GM23248 (cell line): ENCODE measurements around the gene MACROD2. TPM values are rescaled to one million over a fixed set of nuclear protein-coding genes. Genes with fewer than 3 reads are reported as not detected.
A peak's percentile ranks its signal among the peaks of the same experiment; 100 is the strongest.

Experiments
- DNase-seq: peaks from one replicate; pipeline ENCODE4 v3.0.0-alpha.2; 2015
- H2AFZ ChIP-seq: fragments of 200-600 bp; sonication (generic); 2 replicates; pipeline ENCODE4 v1.6.1; 2016; ENCODE audit warnings: antibody characterized with exemption
- H3F3A ChIP-seq: fragments of 200-600 bp; sonication (generic); 2 replicates; pipeline ENCODE4 v1.6.1; 2016; ENCODE audit warnings: mild to moderate bottlenecking, antibody characterized with exemption, mixed run types; ENCODE audit not compliant: insufficient read depth
- H3K27ac ChIP-seq: fragments of 200-600 bp; sonication (generic); 2 replicates; pipeline ENCODE4 v1.5.1; 2016; ENCODE audit warnings: mild to moderate bottlenecking
- H3K27me3 ChIP-seq: fragments of 200-600 bp; sonication (generic); replicated peaks from 2 replicates; pipeline ENCODE4 v1.6.1; 2016; ENCODE audit warnings: mild to moderate bottlenecking; ENCODE audit not compliant: insufficient read depth
- H3K36me3 ChIP-seq: fragments of 200-600 bp; sonication (generic); 2 replicates; pipeline ENCODE4 v1.6.1; 2016; ENCODE audit warnings: low read depth, mild to moderate bottlenecking
- H3K4me1 ChIP-seq: fragments of 200-600 bp; sonication (generic); 2 replicates; pipeline ENCODE4 v1.6.1; 2016; ENCODE audit warnings: mild to moderate bottlenecking; ENCODE audit not compliant: insufficient read depth
- H3K4me2 ChIP-seq: fragments of 200-600 bp; sonication (generic); one replicate; pipeline ENCODE4 v1.6.1; 2016; ENCODE audit warnings: mild to moderate bottlenecking; ENCODE audit not compliant: unreplicated experiment
- H3K4me3 ChIP-seq: fragments of 200-600 bp; sonication (generic); 2 replicates; pipeline ENCODE4 v1.5.1; 2016; ENCODE audit warnings: mild to moderate bottlenecking
- H3K79me2 ChIP-seq: fragments of 200-600 bp; sonication (generic); 2 replicates; pipeline ENCODE4 v1.6.1; 2016; ENCODE audit warnings: mild to moderate bottlenecking; ENCODE audit not compliant: insufficient read depth
- H3K9ac ChIP-seq: fragments of 200-600 bp; sonication (generic); 2 replicates; pipeline ENCODE4 v1.6.1; 2016; ENCODE audit warnings: mild to moderate bottlenecking
- H3K9me2 ChIP-seq: fragments of 200-600 bp; sonication (generic); 2 replicates; pipeline ENCODE4 v1.6.1; 2016; ENCODE audit warnings: mixed run types, mild to moderate bottlenecking, moderate library complexity; ENCODE audit not compliant: insufficient read depth
- H3K9me3 ChIP-seq: fragments of 200-600 bp; sonication (generic); one replicate; pipeline ENCODE4 v1.6.1; 2017; ENCODE audit warnings: low read depth
- H4K20me1 ChIP-seq: fragments of 200-600 bp; sonication (generic); 2 replicates; pipeline ENCODE4 v1.6.0; 2016; ENCODE audit not compliant: insufficient read depth
- EZH2 ChIP-seq: fragments of 200-600 bp; sonication (generic); IDR thresholded peaks from 2 replicates; pipeline ENCODE4 v1.6.1; 2018; ENCODE audit warnings: antibody characterized with exemption, mild to moderate bottlenecking; ENCODE audit not compliant: insufficient read depth, poor library complexity, severe bottlenecking
- EZH2phosphoT487 ChIP-seq: fragments of 200-600 bp; sonication (generic); IDR thresholded peaks from 2 replicates; pipeline ENCODE4 v1.6.1; 2018; ENCODE audit warnings: antibody characterized with exemption, moderate library complexity, mild to moderate bottlenecking, low read depth; ENCODE audit not compliant: insufficient read depth
- WGBS, 2 experiments: methylation state at CpG; one replicate each; pipeline ENCODE4 v1.1.6; 2015 to 2017; ENCODE audit warnings: low lambda C conversion rate in 2 of 2, low coverage in 1 of 2; ENCODE audit errors: missing lambda C conversion rate in 2 of 2; 5-methylcytosine and 5-hydroxymethylcytosine counted together
- in situ Hi-C: fragments of 300-500 bp; cut with MboI; formaldehyde crosslinking; loops from 2 replicates; pipeline ENCODE4 v1.15.0; 2020
- polyA plus RNA-seq: library from polyadenylated mRNA; unstranded; fragments of >200 nt; fragmentation: Nextera tagmentation; extraction: Ambion mirVana; gene quantifications from 2 replicates; pipeline ENCODE4 v1.2.1, GENCODE V29; 2016
- total RNA-seq: library from RNA; depleted of rRNA; stranded (reverse); fragments of >200 nt; shearing (Covaris generic); gene quantifications from 2 replicates; pipeline ENCODE4 v1.2.3, GENCODE V29; 2014

Gene MACROD2
- total and polyA plus RNA-seq, 2 experiments from 2014 or later, result 1.1 to 3.1 TPM

GRCh38 chr20:14507711-14508110, 512.4 kb downstream of the MACROD2 start:
- in situ Hi-C loops, result no loop called here
- no peaks in the 10 kb centered on the region for H3K79me2 ChIP-seq
- no peak overlapping the region for H3K27ac ChIP-seq
- H3K36me3 ChIP-seq, result no peaks in the 10 kb centered on the region
- no peaks in the 10 kb centered on the region for H3K9me3 ChIP-seq
- H3K4me2 ChIP-seq, result no peak overlapping the region
- H3K4me3 ChIP-seq, result no peak overlapping the region
- no peak overlapping the region for H2AFZ ChIP-seq
- no peak overlapping the region for H3K9ac ChIP-seq
- H4K20me1 ChIP-seq, result no peaks in the 10 kb centered on the region
- no peak for DNase-seq
- no peak for TF ChIP-seq EZH2phosphoT487
- TF ChIP-seq EZH2, result no peak
- H3K9me2 ChIP-seq, result no peaks in the 10 kb centered on the region
- 89 to 92% methylated on average over 2 of the region's 2 CpGs for WGBS, 2 experiments
- no peaks in the 10 kb centered on the region for H3K4me1 ChIP-seq
- H3F3A ChIP-seq, result no peaks in the 10 kb centered on the region
- no peaks in the 10 kb centered on the region for H3K27me3 ChIP-seq

GRCh38 chr20:14510341-14510740, 515.0 kb downstream of the MACROD2 start:
- H3K4me3 ChIP-seq, result no peak overlapping the region
- H3K9me2 ChIP-seq, result no peaks in the 10 kb centered on the region
- H3F3A ChIP-seq, result no peaks in the 10 kb centered on the region
- H3K27ac ChIP-seq, result no peak overlapping the region
- H3K4me1 ChIP-seq, result no peaks in the 10 kb centered on the region
- no peaks in the 10 kb centered on the region for H3K27me3 ChIP-seq
- WGBS, 2 experiments, result 30 to 33% methylated on average over 1 of the region's 1 CpG
- no peak for DNase-seq
- H3K9me3 ChIP-seq, result no peaks in the 10 kb centered on the region
- TF ChIP-seq EZH2 (no peak), EZH2phosphoT487 (no peak)
- no peak overlapping the region for H3K4me2 ChIP-seq
- H3K36me3 ChIP-seq, result no peaks in the 10 kb centered on the region
- no peaks in the 10 kb centered on the region for H3K79me2 ChIP-seq
- in situ Hi-C loops, result no loop called here
- H2AFZ ChIP-seq, result no peak overlapping the region
- no peak overlapping the region for H3K9ac ChIP-seq
- no peaks in the 10 kb centered on the region for H4K20me1 ChIP-seq

- H2AFZ ChIP-seq, result no peak overlapping the region
- H3K4me2 ChIP-seq, result no peak overlapping the region
- in situ Hi-C loops, result no loop called here
- no peak overlapping the region for H3K9ac ChIP-seq
- no peak overlapping the region for H3K4me3 ChIP-seq
- no peaks in the 10 kb centered on the region for H3K9me3 ChIP-seq
- no peaks in the 10 kb centered on the region for H3K36me3 ChIP-seq
- no peaks in the 10 kb centered on the region for H3K4me1 ChIP-seq
- no peak for TF ChIP-seq EZH2
- TF ChIP-seq EZH2phosphoT487, result no peak
- H3F3A ChIP-seq, result no peaks in the 10 kb centered on the region
- no peaks in the 10 kb centered on the region for H3K79me2 ChIP-seq
- no peaks in the 10 kb centered on the region for H3K27me3 ChIP-seq
- H3K27ac ChIP-seq, result no peak overlapping the region
- H4K20me1 ChIP-seq, result no peaks in the 10 kb centered on the region
- H3K9me2 ChIP-seq, result no peaks in the 10 kb centered on the region
- 2 to 5% methylated on average over 2 of the region's 2 CpGs for WGBS, 2 experiments
- DNase-seq, result no peak
These were observed 517.5 kb downstream of the MACROD2 start for GRCh38 chr20:14512839-14513238.

- WGBS, 2 experiments, result 70 to 94% methylated on average over 1 of the region's 1 CpG
- peaks cover 32% of the 10 kb centered on the region; the same call in 1 of the 2 replicates for H3K4me1 ChIP-seq
- no peak overlapping the region for H3K4me3 ChIP-seq
- no peaks in the 10 kb centered on the region for H3K27me3 ChIP-seq
- no peak overlapping the region for H3K9ac ChIP-seq
- H3K79me2 ChIP-seq, result no peaks in the 10 kb centered on the region
- no peak overlapping the region for H3K27ac ChIP-seq
- H3K36me3 ChIP-seq, result no peaks in the 10 kb centered on the region
- H3K9me3 ChIP-seq, result no peaks in the 10 kb centered on the region
- no peaks in the 10 kb centered on the region for H3K9me2 ChIP-seq
- 0 out of 2 replicates have a peak, but pooled peaks cover 4% of the 10 kb centered on the region for H3F3A ChIP-seq
- H2AFZ ChIP-seq, result no peak overlapping the region
- no peak for TF ChIP-seq EZH2
- no peak for TF ChIP-seq EZH2phosphoT487
- no peak overlapping the region for H3K4me2 ChIP-seq
- H4K20me1 ChIP-seq, result no peaks in the 10 kb centered on the region
- in situ Hi-C loops, result no loop called here
- no peak for DNase-seq
These were observed 523.3 kb downstream of the MACROD2 start for GRCh38 chr20:14518648-14519047.

- Histone ChIP-seq H2AFZ (no peak overlapping the region), H3F3A (0 out of 2 replicates have a peak, but pooled peaks cover 4% of the 10 kb centered on the region), H3K9ac (no peak overlapping the region), H3K4me1 (peaks cover 32% of the 10 kb centered on the region; the same call in 1 of the 2 replicates), H4K20me1 (no peaks in the 10 kb centered on the region), H3K36me3 (no peaks in the 10 kb centered on the region), H3K9me3 (no peaks in the 10 kb centered on the region), H3K9me2 (no peaks in the 10 kb centered on the region), H3K4me3 (no peak overlapping the region), H3K79me2 (no peaks in the 10 kb centered on the region), H3K27ac (0 out of 2 replicates have a peak overlapping the region, but pooled peaks have one; percentile 22), H3K4me2 (no peak overlapping the region), H3K27me3 (no peaks in the 10 kb centered on the region)
- in situ Hi-C loops, result no loop called here
- peak; percentile 30 for DNase-seq
- TF ChIP-seq EZH2, result no peak
- no peak for TF ChIP-seq EZH2phosphoT487
These were observed 525.7 kb downstream of the MACROD2 start for GRCh38 chr20:14521016-14521415.
